Duodenal mucosa (tissue), 2 donors: ENCODE results near the gene THBS4.
"Not testable (repeated sequence)": the region's sequence is repeated elsewhere in the genome, so short reads cannot be mapped to it uniquely, and the experiment has no call there.

ENCODE experiments used
- H3K27ac ChIP-seq: one replicate; pipeline ENCODE4 v1.7.0; 2013; ENCODE audit warnings: low read depth, low read length
- H3K27me3 ChIP-seq, 2 donors: one replicate each; pipeline ENCODE4 v1.7.0; 2013; ENCODE audit warnings: low read length in 2 of 2, control low read depth in 1 of 2; ENCODE audit not compliant: insufficient read depth in 2 of 2, control insufficient read depth in 1 of 2
- H3K36me3 ChIP-seq, 2 donors: one replicate each; pipeline ENCODE4 v1.7.0; 2013; ENCODE audit warnings: low read length in 2 of 2, control low read depth in 1 of 2; ENCODE audit not compliant: insufficient read depth in 2 of 2, control insufficient read depth in 1 of 2
- H3K4me1 ChIP-seq, 2 donors: one replicate each; pipeline ENCODE4 v1.7.0; 2013; ENCODE audit warnings: low read length in 2 of 2, control low read depth in 1 of 2; ENCODE audit not compliant: insufficient read depth in 2 of 2, control insufficient read depth in 1 of 2
- H3K4me3 ChIP-seq, 2 donors: one replicate each; pipeline ENCODE4 v1.7.0; 2013; ENCODE audit warnings: low read length in 2 of 2, low read depth in 1 of 2
- H3K9ac ChIP-seq, 2 donors: one replicate each; pipeline ENCODE4 v1.7.0; 2013; ENCODE audit warnings: low read length in 2 of 2, low read depth in 1 of 2
- H3K9me3 ChIP-seq, 2 donors: one replicate each; pipeline ENCODE4 v1.7.0; 2013; ENCODE audit warnings: low read length in 2 of 2, control low read depth in 1 of 2; ENCODE audit not compliant: control insufficient read depth in 1 of 2

THBS4 gene

DNA sequence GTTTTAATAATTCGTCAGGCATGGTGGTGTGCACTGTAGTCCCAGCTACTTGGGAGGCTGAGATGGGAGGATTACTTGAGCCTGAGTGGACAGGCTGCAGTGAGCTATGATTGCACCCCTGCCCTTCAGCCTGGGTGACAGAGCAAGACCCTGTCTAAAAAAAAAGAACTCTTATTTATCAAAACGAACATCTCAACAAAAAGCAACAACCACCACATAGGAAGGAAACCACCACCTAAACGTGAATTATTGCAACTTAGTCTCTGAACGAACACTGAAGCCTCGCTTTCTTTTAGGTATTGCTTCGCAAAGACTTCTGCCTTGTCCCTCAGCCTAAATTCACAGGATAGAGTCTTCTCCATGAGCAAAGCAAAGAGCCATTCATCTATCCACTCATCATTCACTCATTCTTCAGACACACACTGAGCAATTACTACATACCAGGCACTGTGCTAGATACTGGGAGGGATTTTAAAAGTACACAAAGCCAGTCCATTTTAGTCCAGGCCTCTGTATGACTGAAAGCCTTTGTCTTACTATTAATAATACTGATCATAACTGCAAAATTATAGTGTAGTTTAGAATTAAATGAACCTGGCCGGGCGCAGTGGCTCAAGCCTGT lies 57.4 kb downstream of the THBS4 start:
- no peaks in the 10 kb centered on the region for H3K4me1 ChIP-seq
- no peaks in the 10 kb centered on the region for H3K36me3 ChIP-seq
- H3K9ac ChIP-seq: no peak overlapping the region
- no peaks in the 10 kb centered on the region for H3K9me3 ChIP-seq
- no peaks in the 10 kb centered on the region for H3K27me3 ChIP-seq
- H3K4me3 ChIP-seq: no peak overlapping the region
- no peak overlapping the region for H3K27ac ChIP-seq

GRCh38 chr5:80093796-80094195 lies 58.6 kb downstream of the THBS4 start:
- no peak overlapping the region for H3K27ac ChIP-seq
- no peaks in the 10 kb centered on the region for H3K36me3 ChIP-seq
- no peak overlapping the region for H3K9ac ChIP-seq
- no peaks in the 10 kb centered on the region for H3K4me1 ChIP-seq
- no peaks in the 10 kb centered on the region for H3K27me3 ChIP-seq
- H3K9me3 ChIP-seq: no peaks in the 10 kb centered on the region
- H3K4me3 ChIP-seq: no peak overlapping the region

DNA sequence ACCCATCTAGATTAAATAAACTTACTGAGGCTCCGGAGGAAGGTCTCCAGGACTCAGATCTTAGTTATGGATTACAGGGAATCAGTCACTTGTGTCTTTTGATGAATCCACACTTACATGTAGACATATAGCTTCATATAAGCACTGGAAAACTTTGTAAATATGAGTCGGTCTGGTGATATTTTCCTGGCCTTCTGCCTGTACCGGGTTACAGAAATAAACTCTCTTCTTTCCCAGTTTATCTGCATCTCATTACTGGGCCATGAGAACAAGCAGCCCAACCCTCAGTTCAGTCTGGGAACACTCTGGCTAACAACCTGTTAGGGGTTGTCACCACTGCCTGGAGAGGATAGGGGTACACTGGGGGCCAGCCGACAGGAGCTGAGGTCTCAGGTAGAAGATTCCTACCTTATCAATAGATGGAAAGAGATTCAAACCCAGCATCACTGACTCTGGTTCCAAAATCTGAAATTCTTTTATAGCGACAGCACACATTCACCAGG lies 59.1 kb downstream of the THBS4 start:
- no peak overlapping the region for H3K27ac ChIP-seq
- H3K4me1 ChIP-seq: no peaks in the 10 kb centered on the region
- no peaks in the 10 kb centered on the region for H3K9me3 ChIP-seq
- H3K9ac ChIP-seq: no peak overlapping the region
- H3K4me3 ChIP-seq: no peak overlapping the region
- H3K36me3 ChIP-seq: no peaks in the 10 kb centered on the region
- H3K27me3 ChIP-seq: no peaks in the 10 kb centered on the region

GRCh38 chr5:80097451-80097850 lies 62.3 kb downstream of the THBS4 start:
- Histone ChIP-seq H3K27ac (no peak overlapping the region), H3K27me3 (no peaks in the 10 kb centered on the region), H3K4me3 (no peak overlapping the region), H3K9ac (no peak overlapping the region), H3K9me3 (no peaks in the 10 kb centered on the region), H3K36me3 (no peaks in the 10 kb centered on the region), H3K4me1 (no peaks in the 10 kb centered on the region)

DNA sequence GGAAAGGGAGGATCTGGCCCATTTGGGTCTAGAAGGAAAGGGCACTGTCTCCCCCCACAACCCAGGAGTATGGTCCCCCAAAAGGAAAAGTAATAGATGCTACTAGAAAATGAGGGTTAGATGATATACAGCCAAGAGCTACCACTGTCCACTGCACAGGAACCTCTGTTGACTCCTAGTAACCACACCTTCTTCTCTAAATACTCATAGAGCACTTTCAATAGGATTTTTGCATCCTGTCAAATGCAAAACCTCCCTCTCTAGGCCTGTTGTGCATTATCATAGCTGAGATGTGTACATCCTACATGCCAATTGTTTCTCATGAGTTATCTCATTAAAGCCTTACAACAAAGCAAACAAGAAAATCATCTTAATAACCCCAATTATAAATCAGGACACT lies 66.8 kb downstream of the THBS4 start:
- no peaks in the 10 kb centered on the region for H3K27me3 ChIP-seq
- H3K9ac ChIP-seq: no peak overlapping the region
- no peaks in the 10 kb centered on the region for H3K36me3 ChIP-seq
- no peaks in the 10 kb centered on the region for H3K4me1 ChIP-seq
- no peaks in the 10 kb centered on the region for H3K9me3 ChIP-seq
- no peak overlapping the region for H3K27ac ChIP-seq
- no peak overlapping the region for H3K4me3 ChIP-seq

DNA sequence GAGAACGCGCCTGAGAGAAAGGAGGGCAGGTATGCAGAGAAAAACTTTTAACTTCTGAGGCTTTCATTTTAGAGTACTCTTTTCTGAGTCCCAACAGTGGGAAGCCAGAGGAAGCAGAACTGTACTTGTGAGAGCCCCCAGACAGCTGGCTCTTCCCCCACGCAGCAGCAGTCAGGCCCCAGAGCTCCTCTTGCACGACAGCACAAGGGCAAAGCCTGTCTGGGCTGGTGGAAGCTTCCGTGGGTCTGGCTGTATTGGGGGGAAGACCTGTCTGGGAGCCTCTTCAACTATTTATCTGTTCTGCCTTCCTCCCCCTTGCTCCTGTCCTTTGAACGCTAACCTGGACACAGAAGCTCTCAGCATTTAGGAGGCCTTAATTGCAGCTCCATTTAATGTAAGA lies 68.2 kb downstream of the THBS4 start:
- no peak overlapping the region for H3K4me3 ChIP-seq
- H3K36me3 ChIP-seq: no peaks in the 10 kb centered on the region
- no peak overlapping the region for H3K9ac ChIP-seq
- H3K9me3 ChIP-seq: no peaks in the 10 kb centered on the region
- H3K27ac ChIP-seq: no peak overlapping the region
- H3K27me3 ChIP-seq: no peaks in the 10 kb centered on the region
- no peaks in the 10 kb centered on the region for H3K4me1 ChIP-seq

DNA sequence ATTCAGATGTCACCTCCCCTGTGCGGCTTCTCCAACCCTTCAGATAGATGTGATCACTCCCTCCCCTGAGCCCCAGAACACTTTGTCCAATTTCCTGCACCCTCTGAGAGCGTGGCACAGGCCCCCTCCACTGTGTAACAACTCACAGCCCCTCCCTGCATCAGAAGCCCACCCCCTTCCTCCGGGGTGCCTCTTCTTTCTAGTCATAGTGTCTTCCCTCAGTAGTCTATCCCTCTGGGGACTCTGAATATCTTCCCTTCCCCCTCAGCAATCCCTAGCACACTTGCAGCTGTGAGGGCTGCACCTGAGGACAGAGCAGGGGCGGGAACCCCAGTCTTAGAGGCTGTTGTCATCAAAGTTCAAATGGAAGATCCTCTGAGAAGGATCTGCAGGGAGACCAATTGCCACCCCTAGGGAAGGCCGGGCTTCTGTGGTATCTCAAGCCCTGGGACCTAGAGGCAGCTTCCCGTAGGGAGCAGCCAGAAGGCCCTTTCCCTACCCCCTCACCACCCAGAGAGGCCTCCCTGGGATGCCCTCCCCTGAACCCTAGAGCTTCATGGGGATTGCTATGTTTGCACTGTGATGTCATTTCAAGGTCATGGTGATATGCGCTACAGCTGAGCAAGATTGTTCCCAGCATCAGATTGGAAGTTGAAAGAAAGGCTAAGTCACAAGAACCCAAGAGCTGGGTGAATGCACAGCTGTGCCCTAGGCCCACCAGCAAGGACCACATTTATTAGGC lies 70.7 kb downstream of the THBS4 start:
- Histone ChIP-seq H3K27ac (no peak overlapping the region), H3K36me3 (no peaks in the 10 kb centered on the region), H3K9me3 (no peaks in the 10 kb centered on the region), H3K9ac (no peak overlapping the region), H3K27me3 (no peaks in the 10 kb centered on the region), H3K4me1 (no peaks in the 10 kb centered on the region), H3K4me3 (no peak overlapping the region)

GRCh38 chr5:80106916-80107315 lies 71.8 kb downstream of the THBS4 start:
- Histone ChIP-seq H3K36me3 (no peaks in the 10 kb centered on the region), H3K4me3 (no peak overlapping the region), H3K27ac (no peak overlapping the region), H3K4me1 (no peaks in the 10 kb centered on the region), H3K9ac (no peak overlapping the region), H3K27me3 (no peaks in the 10 kb centered on the region), H3K9me3 (no peaks in the 10 kb centered on the region)

- H3K9ac ChIP-seq: no peak overlapping the region
- H3K27ac ChIP-seq: no peak overlapping the region
- no peaks in the 10 kb centered on the region for H3K36me3 ChIP-seq
- H3K4me3 ChIP-seq: no peak overlapping the region
- H3K9me3 ChIP-seq: no peaks in the 10 kb centered on the region
- H3K27me3 ChIP-seq: no peaks in the 10 kb centered on the region
- H3K4me1 ChIP-seq: no peaks in the 10 kb centered on the region
Measured at GRCh38 chr5:80109646-80110478, 74.7 kb downstream of the THBS4 start.

- H3K9me3 ChIP-seq, H3K4me3 ChIP-seq, H3K27ac ChIP-seq, H3K27me3 ChIP-seq, H3K36me3 ChIP-seq, H3K9ac ChIP-seq, H3K4me1 ChIP-seq: not testable (repeated sequence)
Measured at GRCh38 chr5:80111376-80111990, 76.3 kb downstream of the THBS4 start.
